ENCODE measurements around the gene B4GALT2. TPM values are rescaled to one million over a fixed set of nuclear protein-coding genes. Genes with fewer than 3 reads are reported as not detected.

Gene B4GALT2
- total and polyA plus RNA-seq, 3 donors from 2014 or later = 40.9 to 65.9 (median 47.7) TPM

DNA sequence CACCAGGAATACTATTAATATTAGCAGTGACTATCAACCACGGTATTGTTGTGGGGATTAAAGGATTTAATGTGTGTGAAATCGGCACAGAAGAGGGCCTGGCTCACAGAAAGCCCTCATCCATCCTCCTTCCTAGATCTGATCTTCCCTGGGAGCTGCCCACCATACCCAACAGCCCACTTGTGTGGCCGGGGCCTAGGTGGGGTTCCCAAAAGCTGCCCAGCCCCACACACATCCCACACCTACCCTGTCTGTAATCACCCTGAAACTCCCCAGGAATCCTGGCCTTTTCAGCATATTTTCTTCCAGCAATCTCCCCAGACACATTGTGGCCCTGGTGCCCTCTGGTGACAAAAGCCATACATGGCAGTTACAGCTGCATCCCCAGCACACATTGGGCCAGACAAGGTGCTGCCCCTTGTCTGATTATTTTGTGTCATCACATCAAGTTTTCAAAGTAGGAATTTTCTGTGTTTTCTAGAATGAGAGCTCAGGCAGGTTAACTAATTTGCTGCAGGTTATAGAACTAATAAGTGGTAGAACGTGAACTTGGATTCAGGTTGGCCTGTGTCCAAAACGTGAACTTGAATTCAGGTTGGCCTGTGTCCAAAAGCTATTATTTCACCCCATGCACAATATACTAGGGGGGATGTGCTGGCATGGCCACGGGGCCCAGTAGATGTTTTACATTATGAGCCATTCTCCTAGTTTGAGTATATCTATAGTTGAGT is 57.6 kb downstream of the B4GALT2 start:
- intact Hi-C loops (cut with DNase I; ENCODE audit: low total_unique reads) = no loop called here
- H3K4me3 ChIP-seq = no peak overlapping the region
- DNase-seq = peak; percentile 78
- no peaks in the 10 kb centered on the region for H3K27me3 ChIP-seq
- 42 to 44% methylated on average over 6 of the region's 6 CpGs for WGBS, 2 donors
- no peaks in the 10 kb centered on the region for H3K9me3 ChIP-seq
- TF ChIP-seq POLR2A (IDR thresholded peaks at IDR 0.05) = no peak
- TF ChIP-seq, protein P1, sequence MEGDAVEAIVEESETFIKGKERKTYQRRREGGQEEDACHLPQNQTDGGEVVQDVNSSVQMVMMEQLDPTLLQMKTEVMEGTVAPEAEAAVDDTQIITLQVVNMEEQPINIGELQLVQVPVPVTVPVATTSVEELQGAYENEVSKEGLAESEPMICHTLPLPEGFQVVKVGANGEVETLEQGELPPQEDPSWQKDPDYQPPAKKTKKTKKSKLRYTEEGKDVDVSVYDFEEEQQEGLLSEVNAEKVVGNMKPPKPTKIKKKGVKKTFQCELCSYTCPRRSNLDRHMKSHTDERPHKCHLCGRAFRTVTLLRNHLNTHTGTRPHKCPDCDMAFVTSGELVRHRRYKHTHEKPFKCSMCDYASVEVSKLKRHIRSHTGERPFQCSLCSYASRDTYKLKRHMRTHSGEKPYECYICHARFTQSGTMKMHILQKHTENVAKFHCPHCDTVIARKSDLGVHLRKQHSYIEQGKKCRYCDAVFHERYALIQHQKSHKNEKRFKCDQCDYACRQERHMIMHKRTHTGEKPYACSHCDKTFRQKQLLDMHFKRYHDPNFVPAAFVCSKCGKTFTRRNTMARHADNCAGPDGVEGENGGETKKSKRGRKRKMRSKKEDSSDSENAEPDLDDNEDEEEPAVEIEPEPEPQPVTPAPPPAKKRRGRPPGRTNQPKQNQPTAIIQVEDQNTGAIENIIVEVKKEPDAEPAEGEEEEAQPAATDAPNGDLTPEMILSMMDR (IDR thresholded peaks at IDR 0.05) = peak; percentile 56 to 62 (median 62)
- no peaks in the 10 kb centered on the region for H3K36me3 ChIP-seq (ENCODE audit: low read depth, missing control alignments)
- H3K4me1 ChIP-seq = peaks cover 14% of the 10 kb centered on the region
- H3K27ac ChIP-seq = no peak overlapping the region

DNA sequence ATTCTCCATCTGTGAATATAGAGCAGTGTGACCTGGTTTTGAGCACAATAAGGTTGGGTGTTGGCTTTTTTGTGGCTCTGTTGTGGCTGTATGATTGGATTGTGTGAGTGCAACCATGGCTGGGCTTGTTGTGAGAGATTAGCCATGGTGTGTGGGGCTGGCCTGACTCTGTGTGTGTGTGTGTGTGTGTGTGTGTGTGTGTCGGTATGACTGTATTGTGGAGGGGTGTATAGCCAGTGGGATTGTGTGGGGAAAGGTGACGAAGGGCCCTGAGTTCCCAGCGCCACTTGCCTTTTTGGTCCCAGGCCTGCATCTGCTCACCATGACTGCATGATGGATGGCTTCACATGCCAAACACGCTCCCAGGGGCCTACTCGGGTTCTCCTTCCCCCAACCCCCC is 58.1 kb downstream of the B4GALT2 start:
- intact Hi-C loops (cut with DNase I; ENCODE audit: low total_unique reads) = no loop called here
- Histone ChIP-seq H3K36me3 (ENCODE audit: low read depth, missing control alignments) (no peaks in the 10 kb centered on the region), H3K9me3 (no peaks in the 10 kb centered on the region), H3K27ac (no peak overlapping the region), H3K27me3 (no peaks in the 10 kb centered on the region), H3K4me3 (no peak overlapping the region), H3K4me1 (peaks cover 14% of the 10 kb centered on the region)
- DNase-seq = no peak
- 77 to 84% methylated on average over 5 of the region's 5 CpGs for WGBS, 2 donors
- TF ChIP-seq, protein P1 (IDR thresholded peaks at IDR 0.05) = no peak
- TF ChIP-seq POLR2A (IDR thresholded peaks at IDR 0.05) = no peak

DNA sequence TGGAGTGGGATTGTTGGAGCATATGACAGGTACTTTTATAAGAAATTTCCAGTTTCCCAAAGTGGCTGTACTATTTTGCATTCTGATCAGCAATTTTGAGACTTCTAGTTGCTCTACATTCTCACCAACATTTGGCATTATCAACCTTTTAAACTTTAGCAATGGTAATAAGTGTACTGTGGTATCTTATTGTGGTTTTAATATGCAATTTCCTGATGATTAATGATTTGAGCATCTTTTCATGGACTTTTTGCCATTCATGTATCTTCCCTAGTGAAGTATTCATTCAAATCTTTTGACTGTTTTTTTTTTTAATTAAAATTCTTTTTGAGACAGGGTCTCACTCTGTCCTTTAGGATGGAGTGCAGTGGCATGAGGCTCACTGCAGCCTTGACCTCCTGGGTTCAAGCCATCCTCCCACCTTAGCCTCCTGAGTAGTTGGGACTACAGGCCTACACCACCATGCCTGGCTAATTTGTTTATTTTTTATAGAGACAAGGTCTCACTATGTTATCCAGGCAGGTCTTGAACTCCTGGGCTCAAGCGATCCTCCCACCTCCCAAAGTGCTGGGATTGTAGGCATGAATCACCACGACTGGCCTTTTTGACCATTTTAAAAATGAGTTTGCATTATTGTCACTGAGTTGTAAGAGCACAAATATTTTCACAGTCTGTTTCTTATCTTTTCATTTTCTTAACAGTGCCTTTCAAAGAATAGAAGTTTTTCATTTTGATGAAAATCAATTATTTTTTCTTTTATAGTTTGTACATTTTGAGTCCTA is 60.1 kb downstream of the B4GALT2 start:
- no peak for TF ChIP-seq POLR2A (IDR thresholded peaks at IDR 0.05)
- TF ChIP-seq, protein P1 (IDR thresholded peaks at IDR 0.05) = no peak
- WGBS, 2 donors = 80 to 84% methylated on average over 2 of the region's 2 CpGs
- intact Hi-C loops (cut with DNase I; ENCODE audit: low total_unique reads) = no loop called here

DNA sequence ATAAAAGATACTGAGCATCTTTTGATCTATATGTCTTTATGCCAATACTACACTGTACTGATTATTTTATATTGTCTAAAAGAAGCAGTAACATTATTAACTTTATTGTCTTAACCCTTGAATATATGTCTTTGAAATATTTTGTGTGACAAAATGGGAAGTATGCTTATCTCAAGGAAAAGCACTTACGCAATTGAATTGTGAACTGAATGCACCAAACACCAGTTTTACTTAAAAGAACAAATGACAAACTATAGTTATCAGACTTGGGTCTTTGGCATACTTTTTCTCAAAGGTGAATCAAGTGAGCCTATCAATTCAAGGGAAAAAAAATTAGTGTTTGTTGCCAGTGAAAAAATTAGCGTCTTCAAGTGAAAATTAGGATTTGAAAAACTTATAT is 61.4 kb downstream of the B4GALT2 start:
- no peak overlapping the region for H3K4me3 ChIP-seq
- intact Hi-C loops (cut with DNase I; ENCODE audit: low total_unique reads) = no loop called here
- H3K9me3 ChIP-seq = no peaks in the 10 kb centered on the region
- no peak overlapping the region for H3K27ac ChIP-seq
- TF ChIP-seq, protein P1 (IDR thresholded peaks at IDR 0.05) = no peak
- no peak for TF ChIP-seq POLR2A (IDR thresholded peaks at IDR 0.05)
- H3K4me1 ChIP-seq = peaks cover 11% of the 10 kb centered on the region
- no peak for DNase-seq
- no peaks in the 10 kb centered on the region for H3K36me3 ChIP-seq (ENCODE audit: low read depth, missing control alignments)
- WGBS, 2 donors = 91 to 98% methylated on average over 2 of the region's 2 CpGs
- no peaks in the 10 kb centered on the region for H3K27me3 ChIP-seq

More for the DNA sequence above, 60.1 kb downstream of the B4GALT2 start:
- Histone ChIP-seq H3K4me1 (peaks cover 14% of the 10 kb centered on the region), H3K9me3 (no peaks in the 10 kb centered on the region), H3K27ac (no peak overlapping the region), H3K4me3 (no peak overlapping the region), H3K27me3 (no peaks in the 10 kb centered on the region), H3K36me3 (ENCODE audit: low read depth, missing control alignments) (no peaks in the 10 kb centered on the region)
- no peak for DNase-seq

Other genes starting within 250 kb of the B4GALT2 start
- gene ARTN, start 45.4 kb upstream of the B4GALT2 start, total RNA-seq = 1 to 10 TPM; 1.6 to 5.4 TPM
- 1.9 TPM for gene ARTN, start 45.4 kb upstream of the B4GALT2 start, polyA plus RNA-seq (ENCODE audit: insufficient read depth, low read depth, low replicate concordance)
- 10 to 100 TPM; 67.3 to 77.0 TPM for gene IPO13, start 32.3 kb upstream of the B4GALT2 start, total RNA-seq
- 138 TPM for gene IPO13, start 32.3 kb upstream of the B4GALT2 start, polyA plus RNA-seq (ENCODE audit: insufficient read depth, low read depth, low replicate concordance)
- gene DPH2, start 9.2 kb upstream of the B4GALT2 start, total RNA-seq = 10 to 100 TPM; 39.4 to 44.7 TPM
- gene DPH2, start 9.2 kb upstream of the B4GALT2 start, polyA plus RNA-seq (ENCODE audit: insufficient read depth, low read depth, low replicate concordance) = 27.6 TPM
- gene ATP6V0B, start 4.2 kb upstream of the B4GALT2 start, total RNA-seq = 100 to 1,000 TPM; 173 to 222 TPM
- 102 TPM for gene ATP6V0B, start 4.2 kb upstream of the B4GALT2 start, polyA plus RNA-seq (ENCODE audit: insufficient read depth, low read depth, low replicate concordance)
- 10 to 100 TPM; 28.8 to 31.3 TPM for gene CCDC24, start 12.4 kb downstream of the B4GALT2 start, total RNA-seq
- gene CCDC24, start 12.4 kb downstream of the B4GALT2 start, polyA plus RNA-seq (ENCODE audit: insufficient read depth, low read depth, low replicate concordance) = 64.9 TPM
- 1 to 10 TPM; 1.2 to 1.7 TPM for gene SLC6A9, start 52.3 kb downstream of the B4GALT2 start, total RNA-seq
- 2.3 TPM for gene SLC6A9, start 52.3 kb downstream of the B4GALT2 start, polyA plus RNA-seq (ENCODE audit: insufficient read depth, low read depth, low replicate concordance)
- 1 to 10 TPM; 5.2 to 7.6 TPM for gene KLF17, start 139.6 kb downstream of the B4GALT2 start, total RNA-seq
- 21.8 TPM for gene KLF17, start 139.6 kb downstream of the B4GALT2 start, polyA plus RNA-seq (ENCODE audit: insufficient read depth, low read depth, low replicate concordance)
- under 1 TPM; 0.39 to 0.81 TPM for gene KLF18, start 162.4 kb downstream of the B4GALT2 start, total RNA-seq
- 0.25 TPM for gene KLF18, start 162.4 kb downstream of the B4GALT2 start, polyA plus RNA-seq (ENCODE audit: insufficient read depth, low read depth, low replicate concordance)
- gene DMAP1, start 234.3 kb downstream of the B4GALT2 start, total RNA-seq = 10 to 100 TPM; 84.2 to 86.6 TPM
- 54.2 TPM for gene DMAP1, start 234.3 kb downstream of the B4GALT2 start, polyA plus RNA-seq (ENCODE audit: insufficient read depth, low read depth, low replicate concordance)

Data from testis (tissue), 3 donors.